Caco-2 (cell line): Measurements from ENCODE around the gene SLC4A5. TPM values are rescaled to one million over a fixed set of nuclear protein-coding genes. Genes with fewer than 3 reads are reported as not detected.
"Not testable (repeated sequence)": the region's sequence is repeated elsewhere in the genome, so short reads cannot be mapped to it uniquely, and the experiment has no call there.

Source experiments
- BruUV-seq: library from RNA; stranded (reverse); fragments of 400-500 nt; replicated peaks from 2 replicates; lab custom pipeline; 2021; lab: Mats Ljungman, UMichigan
- CTCF ChIA-PET: fragments of 300-600 bp; sonication (Branson Sonifier 250); formaldehyde crosslinking; loops from one replicate; lab custom pipeline; 2022; ENCODE audit warnings: antibody characterized with exemption; lab: Charles Lee
- POLR2A ChIA-PET: fragments of 300-600 bp; sonication (Branson Sonifier 250); formaldehyde crosslinking; loops from one replicate; lab custom pipeline; 2022; ENCODE audit warnings: antibody characterized with exemption; lab: Charles Lee
- DNase-seq, 2 experiments: peaks; one replicate each; pipeline versions ENCODE4 v3.0.0 to v3.0.0-alpha.2; 2020 to 2022
- H3K27me3 ChIP-seq: replicated peaks from 2 replicates; pipeline ENCODE4 v1.6.0; 2011; ENCODE audit warnings: low read length; ENCODE audit not compliant: control insufficient read depth, insufficient read depth
- H3K36me3 ChIP-seq: 2 replicates; pipeline ENCODE4 v1.5.1; 2011; ENCODE audit warnings: low read length; ENCODE audit not compliant: control insufficient read depth, insufficient read depth
- H3K4me1 ChIP-seq: fragments of 250-450 bp; sonication (Bioruptor Pico); 2 replicates; pipeline ENCODE4 v1.5.1; 2020; ENCODE audit warnings: mild to moderate bottlenecking
- H3K4me3 ChIP-seq: 2 replicates; pipeline ENCODE4 v1.5.1; 2011; ENCODE audit warnings: low read depth, mild to moderate bottlenecking, control low read depth, low read length
- H3K9me3 ChIP-seq: fragments of 250-450 bp; sonication (Bioruptor Pico); 2 replicates; pipeline ENCODE4 v1.5.1; 2020; ENCODE audit warnings: mild to moderate bottlenecking, moderate library complexity
- H3K27ac Mint-ChIP-seq: one replicate; pipeline ENCODE4 v1.8.0; 2022; ENCODE audit warnings: mixed read lengths; ENCODE audit not compliant: unreplicated experiment
- H3K27me3 Mint-ChIP-seq: one replicate; pipeline ENCODE4 v1.8.0; 2022; ENCODE audit warnings: mixed read lengths; ENCODE audit not compliant: insufficient read depth, unreplicated experiment
- H3K36me3 Mint-ChIP-seq: one replicate; pipeline ENCODE4 v1.8.0; 2022; ENCODE audit warnings: mild to moderate bottlenecking, mixed read lengths; ENCODE audit not compliant: insufficient read depth, unreplicated experiment
- H3K4me1 Mint-ChIP-seq: one replicate; pipeline ENCODE4 v1.8.0; 2022; ENCODE audit warnings: low read depth, mixed read lengths; ENCODE audit not compliant: unreplicated experiment
- H3K4me3 Mint-ChIP-seq: one replicate; pipeline ENCODE4 v1.8.0; 2022; ENCODE audit warnings: mild to moderate bottlenecking, moderate library complexity, mixed read lengths; ENCODE audit not compliant: unreplicated experiment
- H3K9me3 Mint-ChIP-seq: one replicate; pipeline ENCODE4 v1.8.0; 2022; ENCODE audit warnings: mixed read lengths; ENCODE audit not compliant: unreplicated experiment
- CTCF ChIP-seq, 2 experiments: fragments of 200-600 bp in 1 of 2; IDR thresholded peaks; 1 replicate in 1 of 2; 2 replicates in 1 of 2; pipeline versions ENCODE4 v1.5.1 to v1.8.0; 2011 to 2022; ENCODE audit warnings: antibody characterized with exemption in 1 of 2, control low read depth in 1 of 2, inconsistent platforms in 1 of 2, low read depth in 1 of 2, low read length in 1 of 2, mild to moderate bottlenecking in 1 of 2, moderate library complexity in 1 of 2; ENCODE audit not compliant: insufficient read depth in 1 of 2, severe bottlenecking in 1 of 2, unreplicated experiment in 1 of 2
- intact Hi-C: fragments of 100-400 bp; cut with micrococcal nuclease; formaldehyde crosslinking; loops from one replicate; pipeline ENCODE4 v1.10.0; 2022; ENCODE audit not compliant: unreplicated experiment
- total RNA-seq: library from RNA; stranded (reverse); gene quantifications from 2 replicates; pipeline ENCODE4 v1.2.3, GENCODE V29; 2022

The SLC4A5 gene
- total RNA-seq, 1 experiment from 2014 or later: 2.2 TPM

GRCh38 chr2:74216642-74217041 lies 126.6 kb downstream of the SLC4A5 start:
- Histone ChIP-seq H3K4me3 (no peak overlapping the region), H3K4me1 (no peaks in the 10 kb centered on the region), H3K36me3 (no peaks in the 10 kb centered on the region; the same call in none of the 2 replicates), H3K27me3 (no peaks in the 10 kb centered on the region), H3K9me3 (no peaks in the 10 kb centered on the region)
- no peak overlapping the region for H3K27ac Mint-ChIP-seq
- H3K4me1 Mint-ChIP-seq: no peaks in the 10 kb centered on the region
- BruUV-seq: no TSS peak
- DNase-seq: no peak
- intact Hi-C loops: no loop called here
- H3K27me3 Mint-ChIP-seq: no peaks in the 10 kb centered on the region
- POLR2A ChIA-PET: interaction anchor here (0.6 kb wide), 2 partner anchors 185 to 289 kb away, joined by 4 to 5 read pairs; no protein-coding TSS in a partner anchor
- H3K4me3 Mint-ChIP-seq: no peak overlapping the region
- no peak for TF ChIP-seq CTCF (IDR thresholded peaks at IDR 0.05; ENCODE audit: insufficient read depth in 1 of 2, low read depth in 1 of 2, low read length in 1 of 2, severe bottlenecking in 1 of 2, unreplicated experiment in 1 of 2)
- H3K9me3 Mint-ChIP-seq: no peaks in the 10 kb centered on the region
- CTCF ChIA-PET: interaction anchor here (0.6 kb wide), 1 partner anchor 12 kb away, joined by 3 read pairs; no protein-coding TSS in a partner anchor
- peaks cover 100% of the 10 kb centered on the region for H3K36me3 Mint-ChIP-seq

- H3K4me3 ChIP-seq, H3K9me3 Mint-ChIP-seq, intact Hi-C loops, H3K9me3 ChIP-seq, H3K36me3 ChIP-seq, H3K27ac Mint-ChIP-seq, DNase-seq, H3K4me1 ChIP-seq, H3K4me3 Mint-ChIP-seq, BruUV-seq, H3K4me1 Mint-ChIP-seq, H3K27me3 ChIP-seq, H3K27me3 Mint-ChIP-seq: not testable (repeated sequence)
- POLR2A ChIA-PET: interaction anchor here (0.6 kb wide), 1 partner anchor 289 kb away, joined by 5 read pairs; no protein-coding TSS in a partner anchor
- CTCF ChIA-PET: interaction anchor here (0.6 kb wide), 1 partner anchor 13 kb away, joined by 3 read pairs; no protein-coding TSS in a partner anchor
- H3K36me3 Mint-ChIP-seq: peaks cover 100% of the 10 kb centered on the region
Measured at GRCh38 chr2:74215771-74216170, 127.4 kb downstream of the SLC4A5 start.

GRCh38 chr2:74212702-74213410 lies 130.4 kb downstream of the SLC4A5 start:
- no peaks in the 10 kb centered on the region for H3K9me3 ChIP-seq
- no peak overlapping the region for H3K4me3 ChIP-seq
- Mint-ChIP-seq H3K27me3 (no peaks in the 10 kb centered on the region), H3K4me1 (no peaks in the 10 kb centered on the region), H3K9me3 (no peaks in the 10 kb centered on the region), H3K4me3 (no peak overlapping the region), H3K36me3 (peaks cover 100% of the 10 kb centered on the region), H3K27ac (no peak overlapping the region)
- no peak for DNase-seq
- H3K4me1 ChIP-seq: no peaks in the 10 kb centered on the region
- no TSS peak for BruUV-seq
- ChIA-PET POLR2A (interaction anchor here (0.5 to 1.0 kb wide), 2 partner anchors 11 to 25 kb away, joined by 3 to 6 read pairs; no protein-coding TSS in a partner anchor), CTCF (no interaction called here)
- no peaks in the 10 kb centered on the region for H3K27me3 ChIP-seq
- H3K36me3 ChIP-seq: no peaks in the 10 kb centered on the region; the same call in 1 of the 2 replicates
- no peak for TF ChIP-seq CTCF (IDR thresholded peaks at IDR 0.05; ENCODE audit: insufficient read depth in 1 of 2, low read depth in 1 of 2, low read length in 1 of 2, severe bottlenecking in 1 of 2, unreplicated experiment in 1 of 2)
- intact Hi-C loops: no loop called here
